K562 (cell line): Measurements from ENCODE around the gene ZNF516. TPM values are rescaled to one million over a fixed set of nuclear protein-coding genes. Genes with fewer than 3 reads are reported as not detected.

Experiments
- CCNT2 ChIP-seq: IDR thresholded peaks from 2 replicates; pipeline ENCODE4 v1.6.1; 2011; ENCODE audit warnings: borderline replicate concordance, low read depth, mild to moderate bottlenecking, moderate library complexity, mixed read lengths, low read length; ENCODE audit not compliant: insufficient read length; ENCODE audit errors: extremely low read depth
- E2F3 ChIP-seq: fragments of 250-450 bp; sonication (Bioruptor Pico); IDR thresholded peaks from 2 replicates; pipeline ENCODE4 v1.4.0; 2020; ENCODE audit warnings: mild to moderate bottlenecking
- HDAC6 ChIP-seq: IDR thresholded peaks from 2 replicates; pipeline ENCODE4 v1.6.1; 2012; ENCODE audit warnings: low read depth, mild to moderate bottlenecking, control low read depth, inconsistent platforms, low read length, moderate library complexity
- NR2C1 ChIP-seq, 2 experiments: fragments of 450-650 bp; IDR thresholded peaks; 2 replicates each; pipeline ENCODE4 v1.6.1; 2017; ENCODE audit warnings: mild to moderate bottlenecking in 2 of 2, antibody characterized with exemption in 1 of 2, inconsistent platforms in 1 of 2, missing compliant biosample characterization in 1 of 2, missing genetic modification characterization in 1 of 2
- SMC3 ChIP-seq: conservative IDR thresholded peaks from 2 replicates; pipeline ENCODE4 v1.6.1; 2011; ENCODE audit warnings: low read depth, low read length, improper control_type of control experiment; ENCODE audit not compliant: insufficient read depth
- ZNF197 ChIP-seq: fragments of 200-800 bp; sonication (Bioruptor generic); IDR thresholded peaks from 2 replicates; pipeline ENCODE4 v1.6.1; 2016; ENCODE audit warnings: low read depth, missing genetic modification characterization, missing compliant biosample characterization
- polyA plus RNA-seq, 8 experiments: library from polyadenylated mRNA; depleted of rRNA in 4 of 8; stranded (reverse) in 5 of 8; unstranded in 3 of 8; fragments of >200 nt; fragmentation: Nextera tagmentation in 2 of 8; fragmentation: Illumina TruSeq in 1 of 8; extraction: Ambion mirVana in 2 of 8; extraction: Trizol in 1 of 8; gene quantifications; 2 replicates each; pipeline versions ENCODE4 v1.2.1 to v1.2.3, GENCODE V29; 2011 to 2014; ENCODE audit warnings: inconsistent platforms in 1 of 8, missing spikeins in 1 of 8
- total RNA-seq, 7 experiments: library from RNA; depleted of rRNA in 6 of 7; stranded (reverse); fragments of >200 nt in 6 of 7; fragmentation: Illumina TruSeq in 2 of 7; extraction: Trizol in 2 of 7; gene quantifications; 2 replicates each; pipeline versions ENCODE4 v1.2.1 to v1.2.3, GENCODE V29; 2011 to 2021; ENCODE audit warnings: low replicate concordance in 1 of 7
- TF ChIP-seq, protein P1 (sequence below): sonication (generic); formaldehyde crosslinking; IDR thresholded peaks from 2 replicates; pipeline ENCODE4 v1.8.0; 2023; ENCODE audit warnings: mild to moderate bottlenecking, missing genetic modification reagents
- TF ChIP-seq, protein P2 (sequence below): fragments of 450-650 bp; IDR thresholded peaks from 2 replicates; pipeline ENCODE4 v1.7.1; 2018; ENCODE audit warnings: mild to moderate bottlenecking, low read depth; ENCODE audit not compliant: partially characterized antibody

Gene ZNF516
- total and polyA plus RNA-seq, 9 of the 15 experiments (the other 6 are each of a cell fraction or from before 2014, with no cell fraction given) = 0.04 to 0.20 (median 0.08) TPM; not detected in 3

DNA sequence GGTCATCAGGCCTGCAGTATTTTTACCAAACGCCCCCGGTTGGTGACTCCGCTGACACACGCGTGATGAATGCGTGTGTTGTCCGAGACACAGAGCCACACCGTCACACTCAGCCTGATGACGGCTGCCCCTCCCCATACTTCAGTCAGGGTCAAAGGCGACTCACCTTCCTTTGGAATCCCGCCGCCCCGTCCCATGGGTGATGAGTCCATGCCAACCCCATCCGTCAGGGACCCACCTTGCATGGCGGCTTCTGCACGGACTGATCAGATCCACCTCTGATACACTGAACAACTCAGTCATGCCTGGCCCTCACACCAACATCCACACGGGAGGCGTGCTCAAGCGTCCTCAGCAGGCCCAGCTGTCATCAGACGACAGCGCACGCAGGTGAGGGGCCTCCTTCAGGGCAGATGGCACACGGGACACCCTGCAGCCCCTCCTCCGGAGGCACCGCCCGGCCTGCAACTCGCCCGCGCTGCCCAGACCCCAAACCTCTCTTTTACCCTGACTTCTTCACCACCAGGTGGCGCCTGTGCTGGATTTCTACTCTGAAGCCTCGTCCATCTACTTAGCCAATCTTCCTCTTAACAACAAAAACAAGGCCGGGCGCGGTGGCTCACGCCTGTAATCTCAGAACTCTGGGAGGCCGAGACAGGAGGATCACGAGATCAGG lies 89.2 kb downstream of the ZNF516 start (continued):
- TF ChIP-seq, protein P1, sequence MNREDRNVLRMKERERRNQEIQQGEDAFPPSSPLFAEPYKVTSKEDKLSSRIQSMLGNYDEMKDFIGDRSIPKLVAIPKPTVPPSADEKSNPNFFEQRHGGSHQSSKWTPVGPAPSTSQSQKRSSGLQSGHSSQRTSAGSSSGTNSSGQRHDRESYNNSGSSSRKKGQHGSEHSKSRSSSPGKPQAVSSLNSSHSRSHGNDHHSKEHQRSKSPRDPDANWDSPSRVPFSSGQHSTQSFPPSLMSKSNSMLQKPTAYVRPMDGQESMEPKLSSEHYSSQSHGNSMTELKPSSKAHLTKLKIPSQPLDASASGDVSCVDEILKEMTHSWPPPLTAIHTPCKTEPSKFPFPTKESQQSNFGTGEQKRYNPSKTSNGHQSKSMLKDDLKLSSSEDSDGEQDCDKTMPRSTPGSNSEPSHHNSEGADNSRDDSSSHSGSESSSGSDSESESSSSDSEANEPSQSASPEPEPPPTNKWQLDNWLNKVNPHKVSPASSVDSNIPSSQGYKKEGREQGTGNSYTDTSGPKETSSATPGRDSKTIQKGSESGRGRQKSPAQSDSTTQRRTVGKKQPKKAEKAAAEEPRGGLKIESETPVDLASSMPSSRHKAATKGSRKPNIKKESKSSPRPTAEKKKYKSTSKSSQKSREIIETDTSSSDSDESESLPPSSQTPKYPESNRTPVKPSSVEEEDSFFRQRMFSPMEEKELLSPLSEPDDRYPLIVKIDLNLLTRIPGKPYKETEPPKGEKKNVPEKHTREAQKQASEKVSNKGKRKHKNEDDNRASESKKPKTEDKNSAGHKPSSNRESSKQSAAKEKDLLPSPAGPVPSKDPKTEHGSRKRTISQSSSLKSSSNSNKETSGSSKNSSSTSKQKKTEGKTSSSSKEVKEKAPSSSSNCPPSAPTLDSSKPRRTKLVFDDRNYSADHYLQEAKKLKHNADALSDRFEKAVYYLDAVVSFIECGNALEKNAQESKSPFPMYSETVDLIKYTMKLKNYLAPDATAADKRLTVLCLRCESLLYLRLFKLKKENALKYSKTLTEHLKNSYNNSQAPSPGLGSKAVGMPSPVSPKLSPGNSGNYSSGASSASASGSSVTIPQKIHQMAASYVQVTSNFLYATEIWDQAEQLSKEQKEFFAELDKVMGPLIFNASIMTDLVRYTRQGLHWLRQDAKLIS = no peak
- TF ChIP-seq SMC3 = peak; percentile 39; the same call in 1 of the 2 replicates
- TF ChIP-seq HDAC6 = no peak
- TF ChIP-seq CCNT2 = no peak
- TF ChIP-seq, protein P2, sequence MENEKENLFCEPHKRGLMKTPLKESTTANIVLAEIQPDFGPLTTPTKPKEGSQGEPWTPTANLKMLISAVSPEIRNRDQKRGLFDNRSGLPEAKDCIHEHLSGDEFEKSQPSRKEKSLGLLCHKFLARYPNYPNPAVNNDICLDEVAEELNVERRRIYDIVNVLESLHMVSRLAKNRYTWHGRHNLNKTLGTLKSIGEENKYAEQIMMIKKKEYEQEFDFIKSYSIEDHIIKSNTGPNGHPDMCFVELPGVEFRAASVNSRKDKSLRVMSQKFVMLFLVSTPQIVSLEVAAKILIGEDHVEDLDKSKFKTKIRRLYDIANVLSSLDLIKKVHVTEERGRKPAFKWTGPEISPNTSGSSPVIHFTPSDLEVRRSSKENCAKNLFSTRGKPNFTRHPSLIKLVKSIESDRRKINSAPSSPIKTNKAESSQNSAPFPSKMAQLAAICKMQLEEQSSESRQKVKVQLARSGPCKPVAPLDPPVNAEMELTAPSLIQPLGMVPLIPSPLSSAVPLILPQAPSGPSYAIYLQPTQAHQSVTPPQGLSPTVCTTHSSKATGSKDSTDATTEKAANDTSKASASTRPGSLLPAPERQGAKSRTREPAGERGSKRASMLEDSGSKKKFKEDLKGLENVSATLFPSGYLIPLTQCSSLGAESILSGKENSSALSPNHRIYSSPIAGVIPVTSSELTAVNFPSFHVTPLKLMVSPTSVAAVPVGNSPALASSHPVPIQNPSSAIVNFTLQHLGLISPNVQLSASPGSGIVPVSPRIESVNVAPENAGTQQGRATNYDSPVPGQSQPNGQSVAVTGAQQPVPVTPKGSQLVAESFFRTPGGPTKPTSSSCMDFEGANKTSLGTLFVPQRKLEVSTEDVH = no peak
- no peak for TF ChIP-seq ZNF197 (CRISPR knock-in tag)
- no peak for TF ChIP-seq E2F3 (CRISPR knock-in tag)
- no peak for TF ChIP-seq NR2C1 (IDR thresholded peaks at IDR 0.05)
- no peak for TF ChIP-seq NR2C1 (tag; IDR thresholded peaks at IDR 0.05)
